Measurements from ENCODE around the gene BZW2.

DNA sequence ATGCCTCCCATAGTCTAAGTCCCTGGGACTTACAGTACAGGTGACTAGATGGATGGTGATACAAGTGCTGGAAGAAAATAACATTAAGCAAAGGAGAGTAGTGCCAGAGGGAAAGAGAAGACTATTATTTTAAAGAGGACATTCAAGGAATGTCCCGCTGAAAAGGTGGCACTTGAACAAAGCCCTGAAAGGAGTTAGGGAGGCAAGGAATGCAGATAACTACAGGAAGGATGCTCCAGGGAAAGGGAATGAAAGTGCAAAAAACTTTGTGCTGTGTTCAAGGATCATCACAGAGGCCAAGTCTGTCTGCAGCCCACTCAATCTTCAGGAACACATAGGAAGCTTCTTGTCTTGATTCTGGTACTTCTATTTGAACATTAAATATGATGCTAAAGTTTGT lies 15.3 kb upstream of the BZW2 start:
- TF ChIP-seq, protein P1, sequence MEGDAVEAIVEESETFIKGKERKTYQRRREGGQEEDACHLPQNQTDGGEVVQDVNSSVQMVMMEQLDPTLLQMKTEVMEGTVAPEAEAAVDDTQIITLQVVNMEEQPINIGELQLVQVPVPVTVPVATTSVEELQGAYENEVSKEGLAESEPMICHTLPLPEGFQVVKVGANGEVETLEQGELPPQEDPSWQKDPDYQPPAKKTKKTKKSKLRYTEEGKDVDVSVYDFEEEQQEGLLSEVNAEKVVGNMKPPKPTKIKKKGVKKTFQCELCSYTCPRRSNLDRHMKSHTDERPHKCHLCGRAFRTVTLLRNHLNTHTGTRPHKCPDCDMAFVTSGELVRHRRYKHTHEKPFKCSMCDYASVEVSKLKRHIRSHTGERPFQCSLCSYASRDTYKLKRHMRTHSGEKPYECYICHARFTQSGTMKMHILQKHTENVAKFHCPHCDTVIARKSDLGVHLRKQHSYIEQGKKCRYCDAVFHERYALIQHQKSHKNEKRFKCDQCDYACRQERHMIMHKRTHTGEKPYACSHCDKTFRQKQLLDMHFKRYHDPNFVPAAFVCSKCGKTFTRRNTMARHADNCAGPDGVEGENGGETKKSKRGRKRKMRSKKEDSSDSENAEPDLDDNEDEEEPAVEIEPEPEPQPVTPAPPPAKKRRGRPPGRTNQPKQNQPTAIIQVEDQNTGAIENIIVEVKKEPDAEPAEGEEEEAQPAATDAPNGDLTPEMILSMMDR (IDR thresholded peaks at IDR 0.05; ENCODE audit: low read depth, low read length, poor library complexity, severe bottlenecking) = no peak
- no peak for TF ChIP-seq EZH2phosphoT487 (IDR thresholded peaks at IDR 0.05; ENCODE audit: borderline replicate concordance, low read length)

Measured in DOHH2 (cell line).